ENCODE data around the gene IGFBP7.

The IGFBP7 gene

GRCh38 chr4:57109847-57110639 lies at the start of gene IGFBP7:
Gene IGFBP7 (minus strand): TSS chr4:57110385. CDS start chr4:57110351, 34 bp downstream.
- no peak for DNase-seq

GRCh38 chr4:57159866-57160265 lies 49.7 kb upstream of the IGFBP7 start:
- DNase-seq, result no peak

- no peak for DNase-seq
Measured at GRCh38 chr4:57158762-57159161, 48.6 kb upstream of the IGFBP7 start.

GRCh38 chr4:57158221-57158620 lies 48.0 kb upstream of the IGFBP7 start:
- DNase-seq, result no peak

- DNase-seq, result no peak
Measured at GRCh38 chr4:57157596-57158137, 47.5 kb upstream of the IGFBP7 start.

- no peak for DNase-seq
Measured at GRCh38 chr4:57156242-57156990, 46.2 kb upstream of the IGFBP7 start.

GRCh38 chr4:57154926-57155325 lies 44.7 kb upstream of the IGFBP7 start:
- no peak for DNase-seq

- DNase-seq, result no peak
Measured at GRCh38 chr4:57154191-57154590, 44.0 kb upstream of the IGFBP7 start.

- no peak for DNase-seq
Measured at GRCh38 chr4:57153207-57153606, 43.0 kb upstream of the IGFBP7 start.

- no peak for DNase-seq
Measured at GRCh38 chr4:57151481-57151880, 41.3 kb upstream of the IGFBP7 start.

GRCh38 chr4:57149833-57150232 lies 39.6 kb upstream of the IGFBP7 start:
- DNase-seq, result no peak

- DNase-seq, result no peak
Measured at GRCh38 chr4:57148831-57149505, 38.8 kb upstream of the IGFBP7 start.

GRCh38 chr4:57148177-57148576 lies 38.0 kb upstream of the IGFBP7 start:
- no peak for DNase-seq

- no peak for DNase-seq
Measured at GRCh38 chr4:57147335-57148060, 37.3 kb upstream of the IGFBP7 start.

GRCh38 chr4:57146444-57146843 lies 36.3 kb upstream of the IGFBP7 start:
- DNase-seq, result no peak

- DNase-seq, result no peak
Measured at GRCh38 chr4:57144466-57144865, 34.3 kb upstream of the IGFBP7 start.

- no peak for DNase-seq
Measured at GRCh38 chr4:57139783-57140182, 29.6 kb upstream of the IGFBP7 start.

GRCh38 chr4:57137261-57137660 lies 27.1 kb upstream of the IGFBP7 start:
- no peak for DNase-seq

- DNase-seq, result no peak
Measured at GRCh38 chr4:57136281-57136680, 26.1 kb upstream of the IGFBP7 start.

- DNase-seq, result no peak
Measured at GRCh38 chr4:57132743-57133137, 22.6 kb upstream of the IGFBP7 start.

- no peak for DNase-seq
Measured at GRCh38 chr4:57131849-57132742, 21.9 kb upstream of the IGFBP7 start.

- DNase-seq, result no peak
Measured at GRCh38 chr4:57129477-57129876, 19.3 kb upstream of the IGFBP7 start.

Data from activated naive CD4-positive, alpha-beta T cell (primary cell).